ENCODE data around the gene FRRS1.
"Not testable (repeated sequence)": the region's sequence is repeated elsewhere in the genome, so short reads cannot be mapped to it uniquely, and the experiment has no call there.

Gene FRRS1, protein sequence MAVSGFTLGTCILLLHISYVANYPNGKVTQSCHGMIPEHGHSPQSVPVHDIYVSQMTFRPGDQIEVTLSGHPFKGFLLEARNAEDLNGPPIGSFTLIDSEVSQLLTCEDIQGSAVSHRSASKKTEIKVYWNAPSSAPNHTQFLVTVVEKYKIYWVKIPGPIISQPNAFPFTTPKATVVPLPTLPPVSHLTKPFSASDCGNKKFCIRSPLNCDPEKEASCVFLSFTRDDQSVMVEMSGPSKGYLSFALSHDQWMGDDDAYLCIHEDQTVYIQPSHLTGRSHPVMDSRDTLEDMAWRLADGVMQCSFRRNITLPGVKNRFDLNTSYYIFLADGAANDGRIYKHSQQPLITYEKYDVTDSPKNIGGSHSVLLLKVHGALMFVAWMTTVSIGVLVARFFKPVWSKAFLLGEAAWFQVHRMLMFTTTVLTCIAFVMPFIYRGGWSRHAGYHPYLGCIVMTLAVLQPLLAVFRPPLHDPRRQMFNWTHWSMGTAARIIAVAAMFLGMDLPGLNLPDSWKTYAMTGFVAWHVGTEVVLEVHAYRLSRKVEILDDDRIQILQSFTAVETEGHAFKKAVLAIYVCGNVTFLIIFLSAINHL

DNA sequence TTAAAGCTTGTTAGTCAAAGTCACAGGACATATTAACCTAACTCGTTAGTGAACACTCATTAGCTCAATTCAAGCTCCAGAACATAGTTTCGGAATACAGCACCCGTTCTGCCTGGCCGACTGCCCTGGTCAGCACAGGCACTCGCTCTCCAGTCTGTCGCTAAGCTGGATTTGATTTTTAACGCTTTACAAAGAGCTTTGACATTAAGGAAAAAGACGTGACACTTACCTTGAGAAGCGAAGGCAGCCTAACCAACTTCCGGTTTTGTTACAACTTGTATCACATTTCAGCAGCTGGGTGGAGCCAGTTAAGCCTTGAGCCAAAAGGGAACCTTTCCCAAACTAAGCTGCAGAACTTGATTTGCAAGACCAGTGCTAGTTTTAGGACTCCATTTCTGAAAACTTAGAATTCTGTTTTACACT lies at the start of gene FRRS1:
Gene FRRS1 (minus strand): TSS at position 258 of the 423 bp plus-strand sequence. CDS start 17,867 bp downstream, outside the sequence.
- peak; percentile 17 for DNase-seq (ENCODE audit: low spot score)

DNA sequence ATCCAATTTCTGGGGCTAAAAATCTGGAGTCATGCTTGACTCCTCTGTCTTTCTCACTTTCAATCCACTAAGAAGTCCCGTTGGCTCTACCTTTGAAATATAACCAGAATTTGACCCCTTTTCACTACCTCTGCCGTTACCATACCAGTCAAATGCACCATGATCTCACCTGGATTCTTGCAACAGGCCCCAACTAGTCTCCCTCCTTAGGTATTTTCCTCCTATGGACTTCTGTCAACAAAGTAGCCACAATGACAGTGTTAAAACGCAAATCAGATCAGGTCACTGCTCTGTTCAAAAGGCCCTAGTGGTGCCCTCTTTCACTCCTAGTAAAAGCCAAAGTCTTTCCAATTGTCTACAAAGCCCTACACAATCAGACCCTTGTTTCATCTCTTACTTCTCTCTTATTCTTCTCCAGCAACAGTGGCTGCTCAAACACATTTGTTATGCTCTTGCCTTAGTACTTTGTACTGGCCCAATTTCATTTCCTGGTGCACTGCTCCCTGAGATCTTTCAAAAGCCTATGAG lies 48.0 kb upstream of the FRRS1 start:
- no peak for DNase-seq (ENCODE audit: low spot score)

DNA sequence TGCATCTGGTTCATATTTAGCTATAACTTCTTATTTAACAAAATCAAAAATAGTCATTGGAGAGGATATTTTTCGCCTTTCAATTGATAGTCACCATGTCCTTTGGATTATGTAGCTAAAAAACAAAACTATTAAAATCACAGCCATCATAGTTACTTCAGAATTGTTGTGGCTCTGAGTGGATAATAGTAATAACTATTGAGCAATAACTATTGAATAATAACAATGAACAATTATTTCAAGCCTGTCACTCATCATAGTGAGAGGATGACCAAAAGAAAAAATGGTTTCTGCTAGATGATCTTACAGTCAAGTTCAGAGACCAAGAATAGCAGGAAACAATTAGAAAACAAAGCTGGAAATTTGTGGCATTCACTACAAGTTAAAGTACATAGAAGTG lies 45.3 kb upstream of the FRRS1 start:
- no peak for DNase-seq (ENCODE audit: low spot score)

DNA sequence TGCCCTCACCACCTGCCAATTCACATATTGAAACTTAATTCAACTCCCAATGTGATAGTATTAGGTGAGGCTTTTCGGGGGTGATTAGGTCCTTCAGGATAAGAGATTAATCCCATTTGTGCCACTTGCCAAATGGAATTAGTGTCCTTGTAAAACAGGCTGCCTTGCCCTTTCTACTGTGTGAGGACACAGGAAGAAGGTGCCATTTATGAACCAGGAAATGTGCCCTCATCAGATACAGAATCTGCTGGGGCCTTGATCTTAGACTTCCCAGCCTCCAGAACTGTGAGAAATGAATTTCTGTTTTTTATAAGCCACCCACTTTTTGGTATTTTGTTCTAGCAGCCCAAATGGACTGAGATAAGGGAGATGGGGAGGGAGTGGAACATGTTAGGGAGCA lies 44.6 kb upstream of the FRRS1 start:
- DNase-seq (ENCODE audit: low spot score), result no peak

DNA sequence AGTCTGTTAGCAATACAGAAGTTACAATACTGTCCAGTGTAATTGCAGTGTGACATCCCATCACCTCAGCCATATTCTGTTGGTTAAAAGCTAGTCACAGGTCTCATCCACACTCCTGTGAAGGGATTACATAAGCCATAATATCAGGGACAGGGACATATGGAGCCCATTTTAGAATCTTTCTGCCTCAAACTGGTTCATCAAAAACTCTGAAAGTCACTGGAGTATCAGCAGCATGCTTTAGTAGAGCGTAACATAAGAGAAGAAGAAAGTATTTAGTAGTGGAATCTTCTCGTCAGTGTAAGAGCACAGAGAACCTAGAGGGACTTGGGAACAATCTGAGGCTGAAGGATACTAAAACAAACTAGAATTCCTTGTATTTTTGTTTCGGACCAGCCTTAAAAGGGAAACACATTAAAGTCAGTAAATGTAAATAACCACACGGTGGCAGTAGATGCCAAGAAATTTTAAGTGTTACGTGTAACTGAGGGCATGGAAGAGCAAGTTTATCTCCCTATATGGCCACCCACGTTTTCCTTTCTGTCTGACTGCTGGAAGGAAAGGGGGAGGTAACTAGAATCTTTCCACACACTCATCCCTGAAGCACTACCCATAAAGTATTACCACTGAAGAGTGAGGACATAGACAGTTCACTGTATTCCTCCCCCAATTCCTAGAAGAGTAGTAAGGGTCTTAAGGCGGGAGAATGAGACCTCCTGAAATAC lies 42.1 kb upstream of the FRRS1 start:
- peak; percentile 70 for DNase-seq (ENCODE audit: low spot score)

DNA sequence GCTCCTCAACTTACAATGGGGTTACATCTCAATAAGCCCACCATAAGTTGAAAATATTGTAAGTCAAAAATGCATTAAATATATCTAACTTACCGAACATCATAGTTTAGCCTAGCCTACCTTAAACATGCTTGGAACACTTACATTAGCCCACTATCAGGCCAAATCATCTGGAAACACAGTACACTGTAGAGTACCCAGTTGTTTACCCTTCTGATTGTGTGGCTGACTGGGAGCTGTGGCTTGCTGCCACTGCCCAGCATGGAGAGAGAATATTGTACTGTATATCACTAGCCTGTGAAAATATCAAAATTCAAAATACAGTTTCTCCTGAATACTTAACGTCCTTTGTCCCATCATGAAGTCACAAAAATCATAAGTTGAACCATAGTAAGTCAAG lies 40.4 kb upstream of the FRRS1 start:
- DNase-seq (ENCODE audit: low spot score), result no peak

DNA sequence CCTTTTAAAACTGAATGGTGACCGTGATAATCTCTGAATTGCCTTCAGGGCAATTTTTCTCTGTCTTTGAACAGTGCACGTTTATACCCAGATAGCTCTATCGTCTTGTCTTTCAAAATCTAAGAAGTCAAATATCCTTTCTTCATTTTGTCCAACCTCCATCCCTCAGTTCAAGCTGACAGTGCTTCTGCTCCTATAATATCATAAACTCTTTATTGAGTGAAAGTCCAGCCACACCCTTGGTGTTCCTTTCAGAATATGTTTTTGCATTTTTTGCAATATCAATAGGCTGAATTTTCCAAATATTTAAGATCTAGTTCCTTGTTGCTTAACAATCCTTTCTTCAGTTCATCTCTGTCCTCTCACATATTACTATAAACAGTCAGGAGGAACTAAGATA lies 35.1 kb upstream of the FRRS1 start:
- no peak for DNase-seq (ENCODE audit: low spot score)

DNA sequence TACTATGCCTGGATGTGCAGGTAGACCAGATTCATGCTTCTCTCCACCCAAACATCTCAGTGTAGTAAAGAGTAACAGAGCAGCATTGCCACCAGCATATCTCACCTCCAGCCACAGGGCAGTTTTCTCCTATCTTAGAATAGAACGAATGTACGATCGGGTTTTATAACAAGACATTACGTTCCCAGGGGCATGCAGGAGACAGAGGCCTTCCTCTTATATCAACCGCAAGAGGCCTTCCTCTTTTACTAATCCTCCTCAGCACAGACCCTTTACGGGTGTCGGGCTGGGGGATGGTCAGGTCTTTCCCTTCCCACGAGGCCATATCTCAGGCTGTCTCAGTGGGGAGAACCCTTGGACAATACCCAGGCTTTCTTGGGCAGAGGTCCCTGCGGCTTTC lies 27.4 kb upstream of the FRRS1 start:
- not testable (repeated sequence) for DNase-seq (ENCODE audit: low spot score)

DNA sequence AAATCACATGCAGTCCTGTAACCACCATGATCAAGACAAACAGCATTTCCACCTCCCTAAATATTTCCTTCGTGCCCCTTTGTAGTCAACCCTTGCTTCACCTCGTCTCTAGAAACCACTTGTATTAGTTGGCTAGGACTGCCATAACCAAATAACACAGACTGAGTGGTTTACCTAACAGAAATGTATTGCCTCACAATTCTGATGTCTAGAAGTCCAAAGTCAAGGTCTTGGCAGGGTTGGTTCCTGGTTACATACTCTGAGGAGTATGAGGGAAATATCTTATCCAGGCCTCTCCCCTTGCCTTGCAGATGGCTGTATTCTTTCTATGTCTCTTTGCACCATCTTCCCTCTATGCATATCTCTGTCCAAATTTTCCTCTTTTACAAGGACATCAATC lies 23.3 kb upstream of the FRRS1 start:
- no peak for DNase-seq (ENCODE audit: low spot score)

DNA sequence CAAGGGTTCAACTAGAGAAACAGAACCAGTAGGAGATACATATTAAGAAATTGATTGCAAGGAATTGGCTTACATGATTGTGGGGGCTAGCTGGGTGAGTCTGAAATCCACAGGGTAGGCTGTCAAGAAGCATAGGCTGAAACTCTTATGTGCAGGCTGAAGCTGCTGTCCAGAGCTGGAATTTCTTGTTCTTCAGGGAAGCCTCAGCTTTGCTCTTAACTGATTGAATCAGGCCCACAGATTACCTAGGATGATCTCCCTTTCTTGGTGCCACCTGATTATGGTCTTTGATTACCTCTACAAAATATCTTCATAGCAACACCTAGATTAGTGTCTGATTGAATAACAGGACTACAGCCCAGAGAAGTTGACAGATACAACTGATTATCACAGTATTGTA lies 22.5 kb upstream of the FRRS1 start:
- no peak for DNase-seq (ENCODE audit: low spot score)

DNA sequence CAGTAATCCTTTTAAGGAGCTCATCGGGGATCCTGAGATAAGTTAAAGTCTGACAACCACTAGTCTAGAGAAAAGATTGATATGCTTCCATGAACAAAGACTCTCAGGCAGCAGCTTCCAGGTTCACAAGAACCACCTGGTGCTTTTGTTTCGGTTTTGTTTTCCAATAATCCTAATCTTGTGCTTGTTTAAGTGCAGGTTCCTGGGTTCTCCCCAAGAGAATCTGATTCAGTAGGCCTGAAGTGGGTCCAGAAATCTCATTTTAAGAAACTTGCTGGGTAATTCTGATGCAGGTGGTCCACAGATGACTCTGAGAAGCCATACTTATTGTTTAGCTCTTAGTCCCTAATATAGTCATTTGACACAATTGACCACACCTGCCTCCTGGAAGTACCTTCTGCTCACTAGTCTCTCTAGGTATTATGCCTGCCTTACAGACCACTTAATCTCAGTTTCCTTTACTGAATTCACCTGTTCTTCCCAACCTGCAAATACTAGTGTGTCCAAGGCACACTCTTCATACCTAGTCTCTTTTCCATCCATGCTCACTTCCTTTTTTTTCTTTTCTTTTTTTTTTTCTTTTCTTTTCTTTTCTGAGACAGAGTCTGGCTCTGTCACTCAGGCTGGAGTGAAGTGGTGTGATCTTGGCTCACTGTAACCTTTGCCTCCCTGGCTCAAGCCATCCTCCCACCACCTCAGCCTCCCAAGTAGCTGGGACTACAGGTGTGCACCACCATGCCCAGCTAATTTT lies 20.5 kb upstream of the FRRS1 start:
- no peak for DNase-seq (ENCODE audit: low spot score)

DNA sequence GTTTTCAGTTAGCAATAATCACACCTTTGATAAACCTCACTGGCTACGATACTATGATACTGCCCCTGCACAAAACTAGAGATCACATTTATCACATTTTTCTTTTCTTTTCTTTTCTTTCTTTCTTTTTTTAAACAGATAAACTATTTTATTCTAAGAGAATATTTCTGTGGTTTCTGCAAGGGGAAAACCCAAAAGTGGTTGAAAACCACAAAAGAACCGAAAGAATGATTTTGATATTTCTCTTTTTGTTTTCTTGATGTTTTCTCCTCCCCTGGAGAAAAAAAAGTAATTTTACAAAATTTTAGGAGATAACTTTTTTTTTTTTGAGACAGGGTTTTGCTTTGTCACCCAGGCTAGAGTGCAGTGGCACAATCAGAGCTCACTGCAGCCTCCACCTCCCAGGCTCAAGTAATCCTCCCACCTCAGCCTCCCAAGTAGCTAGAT lies 18.4 kb upstream of the FRRS1 start:
- DNase-seq (ENCODE audit: low spot score), result no peak

DNA sequence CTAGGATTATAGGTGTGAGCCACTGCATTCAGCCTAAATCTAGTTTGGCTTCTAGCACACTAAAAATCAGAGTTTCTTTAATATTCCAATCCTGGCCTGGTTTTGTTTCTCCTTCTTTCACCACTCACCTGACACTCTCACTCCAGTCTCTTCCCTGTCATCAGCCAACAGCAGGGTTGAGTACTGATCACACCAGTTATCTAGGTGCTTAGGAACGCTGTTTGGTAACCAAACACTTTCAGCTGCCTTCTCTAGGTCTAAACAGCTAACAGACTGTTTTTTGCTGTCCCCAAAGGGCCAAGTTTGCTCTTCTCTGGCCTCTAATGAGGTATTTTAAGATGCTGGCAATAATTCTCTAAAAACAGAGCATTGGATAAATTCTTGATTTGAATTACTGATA lies 17.7 kb upstream of the FRRS1 start:
- DNase-seq (ENCODE audit: low spot score), result no peak

DNA sequence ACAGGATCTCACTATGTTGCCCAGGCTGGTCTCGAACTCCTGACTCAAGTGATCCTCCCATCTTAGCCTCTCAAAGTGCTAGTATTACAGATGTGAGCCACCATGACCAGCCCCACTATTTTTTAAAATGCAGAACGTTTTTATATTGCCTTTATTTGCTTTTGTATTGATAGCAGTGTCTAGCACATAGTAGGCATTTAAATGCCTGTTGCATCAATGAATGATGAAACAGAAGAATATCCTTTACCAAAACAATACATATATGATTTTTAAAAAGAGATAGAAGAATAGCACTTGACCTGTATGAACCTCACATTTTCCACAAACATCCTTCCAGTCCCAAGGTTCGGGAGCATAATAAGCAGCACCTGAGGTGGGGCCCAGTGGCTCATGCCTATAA lies 16.5 kb upstream of the FRRS1 start:
- no peak for DNase-seq (ENCODE audit: low spot score)

DNA sequence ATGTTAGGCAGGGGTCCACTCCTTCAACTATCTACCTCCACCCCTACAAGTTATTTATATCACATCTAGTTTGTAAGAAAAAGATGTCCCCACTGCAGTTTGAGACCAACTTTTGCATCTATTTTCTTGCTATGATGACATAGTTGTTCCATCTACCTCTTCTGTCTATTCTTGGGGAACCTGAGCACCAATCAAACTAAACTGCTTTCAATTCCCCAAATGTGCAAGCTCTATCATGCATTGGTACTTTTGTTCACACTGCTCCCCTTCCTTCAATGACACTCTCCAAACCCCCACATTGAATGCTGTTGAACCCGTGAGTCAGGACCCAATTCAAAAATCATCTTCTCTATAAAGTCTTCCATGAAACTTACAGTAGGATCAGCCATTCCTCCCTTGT lies 16.0 kb upstream of the FRRS1 start:
- no peak for DNase-seq (ENCODE audit: low spot score)

DNA sequence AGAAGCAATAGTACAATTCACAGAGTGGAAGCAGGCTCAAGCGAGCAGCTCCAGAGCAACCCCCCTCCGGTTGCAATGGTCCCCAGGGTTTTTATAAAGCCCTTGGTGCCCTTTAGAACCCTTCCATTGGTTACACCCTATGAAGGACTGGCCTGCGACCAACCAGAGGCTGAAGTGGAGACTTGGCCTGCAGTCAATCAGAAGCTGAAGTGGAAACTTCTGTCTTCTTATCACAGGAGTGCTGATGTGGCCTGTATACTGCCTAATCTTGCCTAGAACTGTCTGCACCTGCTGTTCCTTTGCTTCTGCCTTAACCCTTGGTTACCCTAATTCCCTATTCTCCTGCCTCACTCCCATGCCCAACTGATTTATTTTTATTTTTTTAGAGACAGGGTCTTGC lies 15.4 kb upstream of the FRRS1 start:
- DNase-seq (ENCODE audit: low spot score), result no peak

DNA sequence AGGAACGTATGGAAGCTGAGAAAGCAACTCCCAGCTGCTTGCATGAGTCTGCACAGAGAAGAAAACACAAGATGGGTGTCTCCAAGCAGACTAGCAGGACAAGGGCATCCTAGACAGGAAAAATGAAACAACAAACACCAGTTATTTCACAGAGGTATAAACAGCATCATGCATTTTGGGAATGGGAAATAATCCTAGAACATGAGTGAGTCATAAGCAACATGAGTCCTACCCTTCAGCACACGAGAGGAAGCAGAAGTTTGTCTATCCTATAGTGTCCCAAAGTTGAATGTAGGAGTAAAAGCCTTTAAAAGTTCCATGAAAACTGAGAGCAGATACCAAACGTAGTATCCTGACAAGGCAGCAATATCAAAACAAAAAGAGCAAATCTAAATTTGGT lies 11.3 kb upstream of the FRRS1 start:
- no peak for DNase-seq (ENCODE audit: low spot score)

DNA sequence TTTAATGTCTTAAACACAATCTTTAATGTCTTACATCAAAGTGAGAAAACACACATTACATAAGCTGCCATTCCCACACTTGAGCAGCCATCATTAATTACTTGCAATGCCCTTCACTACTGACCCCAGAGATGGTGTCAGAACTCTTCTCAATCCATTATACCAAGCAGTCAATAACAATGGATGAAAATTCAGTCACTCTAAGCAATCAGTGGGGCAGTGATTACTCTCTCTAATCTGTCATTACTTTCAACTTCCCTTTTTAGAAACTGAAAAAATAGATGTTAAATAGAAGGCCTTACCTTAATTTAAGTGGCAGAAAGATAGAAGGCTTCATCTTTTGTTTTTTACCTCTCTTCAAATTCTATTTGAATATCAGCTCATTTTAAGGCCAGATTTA lies 9.7 kb upstream of the FRRS1 start:
- DNase-seq (ENCODE audit: low spot score), result no peak

DNA sequence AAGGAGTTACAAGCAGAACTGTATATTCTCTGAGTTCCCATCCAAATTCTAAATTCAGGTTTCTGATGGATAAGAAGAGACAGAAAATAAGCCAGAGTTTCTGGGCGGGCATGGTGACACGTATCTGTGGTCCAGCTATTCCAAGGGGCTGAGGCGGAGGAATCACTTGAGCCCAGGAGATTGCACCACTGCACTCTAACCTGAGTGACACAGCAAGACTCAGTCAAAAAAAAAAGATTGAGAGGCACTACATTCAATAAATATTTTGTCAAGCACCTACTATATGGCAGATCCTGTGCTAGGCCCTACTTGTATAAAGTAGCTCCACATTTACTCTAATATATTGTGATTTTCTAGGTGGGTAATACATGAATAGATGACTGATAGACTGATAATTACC lies 6.4 kb upstream of the FRRS1 start:
- DNase-seq (ENCODE audit: low spot score), result no peak

DNA sequence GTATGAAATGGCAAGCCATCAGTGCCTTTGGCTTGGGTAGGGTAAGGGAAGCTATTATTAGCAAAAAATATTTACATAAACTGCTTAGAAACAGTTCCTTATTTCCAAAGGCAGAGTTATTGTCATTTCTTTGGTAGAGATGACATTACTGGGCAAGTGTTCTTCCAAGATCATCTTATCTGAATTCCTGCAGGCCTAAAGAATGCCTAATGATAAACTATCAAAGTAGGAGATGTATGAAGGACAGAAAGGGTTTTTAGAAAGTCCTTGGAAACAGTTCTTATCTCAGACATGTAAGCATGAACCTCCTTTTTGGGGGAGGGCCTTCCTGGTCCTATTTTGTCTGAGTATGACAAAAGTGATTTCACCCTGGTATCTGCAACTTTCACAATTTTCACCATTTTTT lies 5.1 kb upstream of the FRRS1 start:
- no peak for DNase-seq (ENCODE audit: low spot score)

DNA sequence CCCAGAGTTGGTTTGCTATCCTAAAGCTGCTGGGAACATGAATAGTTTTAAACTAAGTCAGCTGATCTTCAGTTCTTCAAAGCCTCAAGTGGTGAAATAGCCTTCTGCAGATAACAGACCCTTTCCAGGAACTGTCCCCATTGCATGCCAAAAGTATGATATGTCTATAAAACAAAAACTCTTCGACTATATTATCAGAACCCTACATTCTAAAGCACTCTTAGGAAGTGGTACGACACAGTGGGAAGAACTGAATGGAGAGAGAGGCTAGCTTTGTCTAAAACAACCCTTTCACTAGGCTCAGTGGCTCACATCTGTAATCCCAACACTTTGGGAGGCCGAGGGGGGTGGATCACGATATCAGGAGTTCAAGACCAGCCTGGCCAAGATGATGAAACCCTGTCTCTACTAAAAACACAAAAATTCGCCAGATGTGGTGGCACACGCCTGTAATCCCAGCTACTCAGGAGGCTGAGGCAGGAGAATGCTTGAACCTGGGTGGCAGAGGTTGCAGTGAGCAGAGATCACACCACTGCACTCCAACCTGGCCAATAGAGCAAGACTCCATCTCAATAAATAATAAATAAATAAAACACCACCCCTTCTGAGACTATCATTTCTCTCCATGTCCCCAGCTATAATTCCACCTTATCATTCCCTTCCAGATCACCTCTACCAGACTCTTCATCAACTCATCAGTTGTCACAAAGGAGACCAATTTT lies 2.2 kb upstream of the FRRS1 start:
- DNase-seq (ENCODE audit: low spot score), result no peak

All from putamen (tissue), 1 donor.